ENCODE measurements around the gene TMEFF1. TPM values are rescaled to one million over a fixed set of nuclear protein-coding genes. Genes with fewer than 3 reads are reported as not detected.

TMEFF1 gene
- total and polyA plus RNA-seq, 10 of the 15 experiments (the other 5 are each of a cell fraction or from before 2014, with no cell fraction given) = 0.03 to 0.55 (median 0.11) TPM; not detected in 3

- 100% methylated on average over 2 of the region's 2 CpGs for WGBS (ENCODE audit: insufficient coverage, insufficient replicate concordance, low lambda C conversion rate, missing lambda C conversion rate)
- ChIA-PET POLR2A (no interaction called here), RAD21 (ENCODE audit: unreplicated experiment) (no interaction called here), CTCF (no interaction called here), SMC1A (ENCODE audit: uncharacterized antibody, unreplicated experiment) (no interaction called here)
- no peaks in the 10 kb centered on the region for H3K36me3 ChIP-seq (ENCODE audit: control insufficient read depth in 2 of 2, insufficient read depth in 2 of 2, low read length in 1 of 2)
- no peak overlapping the region for H3K9ac ChIP-seq (ENCODE audit: control insufficient read depth, insufficient read depth, low read length)
- H2AFZ ChIP-seq (ENCODE audit: control insufficient read depth, low read depth, low read length) = no peak overlapping the region
- DNase-seq (ENCODE audit: low read depth, low spot score) = no peak
- no peaks in the 10 kb centered on the region for H3K9me3 ChIP-seq (replicated peaks; ENCODE audit: control insufficient read depth, insufficient read depth, low read length)
- H3K27ac ChIP-seq (ENCODE audit: control insufficient read depth, insufficient read depth) = no peak overlapping the region
- in situ Hi-C loops (cut with MboI) (no loop called here), intact Hi-C loops (cut with micrococcal nuclease; ENCODE audit: unreplicated experiment) (no loop called here)
- no peak overlapping the region for H3K4me3 ChIP-seq
- H3K4me1 ChIP-seq (ENCODE audit: control insufficient read depth, insufficient read depth, low read length) = peaks cover 14% of the 10 kb centered on the region
- no TSS peak for BruUV-seq (replicated peaks)
- H3K27me3 ChIP-seq (replicated peaks in 1 of 2; ENCODE audit: control insufficient read depth in 2 of 2, insufficient read depth in 2 of 2, low read length in 1 of 2) = no peaks in the 10 kb centered on the region
- no peak for FAIRE-seq
- TF ChIP-seq PAX5 (IDR thresholded peaks at IDR 0.05; ENCODE audit: borderline replicate concordance, low read depth, low read length) (no peak), TBL1XR1 (IDR thresholded peaks at IDR 0.05; ENCODE audit: low read depth, low read length) (no peak), NFIC (IDR thresholded peaks at IDR 0.05; ENCODE audit: low read depth, low read length) (no peak), SIN3A (IDR thresholded peaks at IDR 0.05; ENCODE audit: low read depth, low read length) (no peak), JUND (IDR thresholded peaks at IDR 0.05; ENCODE audit: low read depth, low read length) (no peak), IRF4 (IDR thresholded peaks at IDR 0.05; ENCODE audit: low read depth, low read length) (no peak), BCL11A (IDR thresholded peaks at IDR 0.05; ENCODE audit: low read depth, low read length) (no peak), SUPT20H (IDR thresholded peaks at IDR 0.05; ENCODE audit: borderline replicate concordance, control insufficient read depth, low read depth, low read length) (no peak), FOS (IDR thresholded peaks at IDR 0.05; ENCODE audit: borderline replicate concordance, extremely low read depth, insufficient read length) (no peak), MLLT1 (IDR thresholded peaks at IDR 0.05) (no peak), RELB (IDR thresholded peaks at IDR 0.05; ENCODE audit: low read depth) (no peak), HDAC6 (IDR thresholded peaks at IDR 0.05; ENCODE audit: unreplicated experiment) (no peak), POU2F2 (IDR thresholded peaks at IDR 0.05; ENCODE audit: borderline replicate concordance, low read depth, low read length) (no peak), E2F4 (IDR thresholded peaks at IDR 0.05; ENCODE audit: low read depth, low read length) (no peak), BHLHE40 (IDR thresholded peaks at IDR 0.05; ENCODE audit: borderline replicate concordance in 1 of 2, low read depth in 2 of 2, low read length in 1 of 2) (no peak), PBX3 (IDR thresholded peaks at IDR 0.05; ENCODE audit: insufficient replicate concordance, low read depth, low read length) (no peak), MYB (IDR thresholded peaks at IDR 0.05; ENCODE audit: borderline replicate concordance, low read depth, low read length) (no peak), GATAD2B (conservative IDR thresholded peaks at IDR 0.05; ENCODE audit: low read depth) (no peak), ZNF217 (IDR thresholded peaks at IDR 0.05) (no peak)
- no peak for ATAC-seq
- no peak overlapping the region for H3K4me2 ChIP-seq (ENCODE audit: control insufficient read depth, insufficient read depth)
- no peaks in the 10 kb centered on the region for H4K20me1 ChIP-seq (ENCODE audit: control insufficient read depth, insufficient read depth)
- H3K79me2 ChIP-seq (ENCODE audit: control insufficient read depth, insufficient read depth, low read length) = no peaks in the 10 kb centered on the region
Observed at GRCh38 chr9:100452894-100453293, 20.1 kb upstream of the TMEFF1 start.

All from GM12878 (cell line).